HCT116 (cell line): ENCODE data around the gene PARVB. TPM values are rescaled to one million over a fixed set of nuclear protein-coding genes. Genes with fewer than 3 reads are reported as not detected.

Experiments
- ATAC-seq: fragments of 200-7000 bp; cut with Tn5 transposase; 2 replicates; pipeline ENCODE4 v1.9.1; 2020; ENCODE audit warnings: mild to moderate bottlenecking, moderate library complexity
- BruUV-seq: library from RNA; stranded (reverse); fragments of 400-500 nt; replicated peaks from 2 replicates; lab custom pipeline; 2021; lab: Mats Ljungman, UMichigan
- CTCF ChIA-PET: fragments of 300-600 bp; sonication (Branson Sonifier 250); formaldehyde crosslinking; loops from one replicate; lab custom pipeline; 2021; ENCODE audit warnings: antibody characterized with exemption; lab: Charles Lee
- POLR2A ChIA-PET: fragments of 300-600, 350-600 bp; sonication (Branson Sonifier 250); formaldehyde crosslinking; loops from one replicate; lab custom pipeline; 2021; ENCODE audit warnings: antibody characterized with exemption; lab: Charles Lee
- RAD21 ChIA-PET, 2 experiments: fragments of 300-600 bp; sonication (Branson Sonifier 250); formaldehyde crosslinking; loops; one replicate each; lab custom pipeline; 2023; ENCODE audit warnings: low total read pairs in 2 of 2; ENCODE audit not compliant: uncharacterized antibody in 2 of 2, unreplicated experiment in 2 of 2, low non-redundant PET in 1 of 2; lab: Charles Lee
- DNase-seq: peaks from one replicate; pipeline ENCODE4 v3.0.0-alpha.2; 2010; ENCODE audit warnings: low read depth, low spot score
- H2AFZ ChIP-seq: fragments of 200-600 bp; shearing (Covaris generic), sonication (generic); 2 replicates; pipeline ENCODE4 v1.6.1; 2017; ENCODE audit warnings: low read depth, mixed run types, mixed read lengths, antibody characterized with exemption, low read length; ENCODE audit not compliant: poor library complexity, severe bottlenecking
- H3K27ac ChIP-seq: 2 replicates; pipeline ENCODE4 v1.5.1; 2012; ENCODE audit warnings: low read depth, low read length
- H3K27me3 ChIP-seq: fragments of 200-600 bp; sonication (generic); 2 replicates; pipeline ENCODE4 v1.6.1; 2016; ENCODE audit warnings: mixed run types, low read length, mixed read lengths; ENCODE audit not compliant: insufficient read depth
- H3K36me3 ChIP-seq, 2 experiments: fragments of 200-500 bp in 1 of 2; fragments of 200-600 bp in 1 of 2; sonication (Bioruptor generic) in 1 of 2; sonication (generic) in 1 of 2; 2 replicates each; pipeline versions ENCODE4 v1.5.1 to v1.6.1; 2014 to 2016; ENCODE audit warnings: low read length in 2 of 2, inconsistent platforms in 1 of 2, mixed read lengths in 1 of 2, mixed run types in 1 of 2; ENCODE audit not compliant: insufficient read depth in 2 of 2, control insufficient read depth in 1 of 2
- H3K4me1 ChIP-seq, 2 experiments: fragments of 200-600 bp in 1 of 2; sonication (generic) in 1 of 2; 2 replicates each; pipeline versions ENCODE4 v1.5.1 to v1.6.1; 2012 to 2017; ENCODE audit warnings: low read length in 2 of 2, inconsistent platforms in 1 of 2, mild to moderate bottlenecking in 1 of 2, mixed read lengths in 1 of 2, mixed run types in 1 of 2, moderate library complexity in 1 of 2; ENCODE audit not compliant: insufficient read depth in 2 of 2, control insufficient read depth in 1 of 2
- H3K4me2 ChIP-seq: fragments of 200-600 bp; sonication (generic); 2 replicates; pipeline ENCODE4 v1.6.1; 2017; ENCODE audit warnings: mixed run types, low read length, mixed read lengths
- H3K4me3 ChIP-seq, 2 experiments: fragments of 200-600 bp in 1 of 2; sonication (generic) in 1 of 2; replicated peaks in 1 of 2; 2 replicates each; pipeline ENCODE4 v1.5.1; 2011 to 2016; ENCODE audit warnings: low read length in 2 of 2, control low read depth in 1 of 2, low read depth in 1 of 2, mild to moderate bottlenecking in 1 of 2, mixed read lengths in 1 of 2, mixed run types in 1 of 2
- H3K79me2 ChIP-seq: fragments of 200-600 bp; sonication (generic); 2 replicates; pipeline ENCODE4 v1.6.1; 2017; ENCODE audit warnings: mild to moderate bottlenecking, mixed run types, low read length, moderate library complexity, mixed read lengths; ENCODE audit not compliant: insufficient read depth
- H3K9ac ChIP-seq: fragments of 200-600 bp; sonication (generic); 2 replicates; pipeline ENCODE4 v1.6.1; 2016; ENCODE audit warnings: low read length, mixed read lengths
- H3K9me2 ChIP-seq: fragments of 200-600 bp; sonication (generic), shearing (Covaris generic); 2 replicates; pipeline ENCODE4 v1.6.1; 2017; ENCODE audit warnings: mixed run types, mild to moderate bottlenecking, moderate library complexity; ENCODE audit not compliant: insufficient read depth
- H3K9me3 ChIP-seq, 2 experiments: fragments of 200-500 bp in 1 of 2; fragments of 200-600 bp in 1 of 2; sonication (Bioruptor generic) in 1 of 2; sonication (generic) in 1 of 2; 2 replicates each; pipeline ENCODE4 v1.6.1; 2014 to 2017; ENCODE audit warnings: low read length in 2 of 2, mixed read lengths in 2 of 2, inconsistent platforms in 1 of 2, low read depth in 1 of 2, mild to moderate bottlenecking in 1 of 2, mixed run types in 1 of 2, moderate library complexity in 1 of 2; ENCODE audit not compliant: control insufficient read depth in 1 of 2, insufficient read depth in 1 of 2
- H4K20me1 ChIP-seq: fragments of 200-600 bp; sonication (generic), shearing (Covaris generic); 2 replicates; pipeline ENCODE4 v1.6.1; 2017; ENCODE audit warnings: mixed run types, mild to moderate bottlenecking, moderate library complexity; ENCODE audit not compliant: insufficient read depth
- CBX3 ChIP-seq: IDR thresholded peaks from 2 replicates; pipeline ENCODE4 v1.6.1; 2012; ENCODE audit warnings: low read depth
- CEBPB ChIP-seq: IDR thresholded peaks from 2 replicates; pipeline ENCODE4 v1.6.1; 2012; ENCODE audit warnings: low read depth
- EGR1 ChIP-seq: IDR thresholded peaks from 2 replicates; pipeline ENCODE4 v1.6.1; 2012; ENCODE audit warnings: low read depth
- ELF1 ChIP-seq: IDR thresholded peaks from 2 replicates; pipeline ENCODE4 v1.6.1; 2012; ENCODE audit warnings: low read depth, borderline replicate concordance
- EZH2 ChIP-seq: fragments of 200-600 bp; sonication (generic); IDR thresholded peaks from 2 replicates; pipeline ENCODE4 v1.6.1; 2017; ENCODE audit warnings: antibody characterized with exemption, mixed run types
- EZH2phosphoT487 ChIP-seq: fragments of 200-600 bp; IDR thresholded peaks from 2 replicates; pipeline ENCODE4 v1.6.1; 2018; ENCODE audit warnings: antibody characterized with exemption, borderline replicate concordance
- MAX ChIP-seq: IDR thresholded peaks from 2 replicates; pipeline ENCODE4 v1.6.1; 2012
- RAD21 ChIP-seq: IDR thresholded peaks from 2 replicates; pipeline ENCODE4 v1.6.1; 2012; ENCODE audit warnings: low read depth, mild to moderate bottlenecking
- SIN3A ChIP-seq: IDR thresholded peaks from 2 replicates; pipeline ENCODE4 v1.6.1; 2012; ENCODE audit warnings: low read depth
- SP1 ChIP-seq: IDR thresholded peaks from 2 replicates; pipeline ENCODE4 v1.6.1; 2012; ENCODE audit warnings: low read depth
- SRF ChIP-seq: IDR thresholded peaks from 2 replicates; pipeline ENCODE4 v1.6.1; 2012; ENCODE audit warnings: low read depth
- TCF7L2 ChIP-seq: IDR thresholded peaks from 2 replicates; pipeline ENCODE4 v1.7.0; 2011; ENCODE audit warnings: borderline replicate concordance, inconsistent platforms; ENCODE audit not compliant: insufficient read depth, insufficient read length; ENCODE audit errors: extremely low read depth
- YY1 ChIP-seq: IDR thresholded peaks from 2 replicates; pipeline ENCODE4 v1.6.1; 2011; ENCODE audit warnings: low read length, low read depth, moderate library complexity, mild to moderate bottlenecking; ENCODE audit not compliant: insufficient replicate concordance; ENCODE audit errors: extremely low read depth
- ZFX ChIP-seq: fragments of 450-650 bp; IDR thresholded peaks from 2 replicates; pipeline ENCODE4 v1.6.1; 2017
- ZNF274 ChIP-seq: fragments of 200-500 bp; sonication (Bioruptor generic); IDR thresholded peaks from 2 replicates; pipeline ENCODE4 v1.6.1; 2014; ENCODE audit warnings: mild to moderate bottlenecking, low read depth, low read length, inconsistent platforms
- intact Hi-C: fragments of 100-400 bp; cut with micrococcal nuclease; formaldehyde crosslinking; loops from 2 replicates; pipeline ENCODE4 v1.10.0; 2022
- total RNA-seq: library from RNA; stranded (reverse); gene quantifications from one replicate; pipeline ENCODE4 v1.2.1, GENCODE V29; 2021; ENCODE audit not compliant: unreplicated experiment
- TF ChIP-seq, protein P1 (sequence below), 3 experiments: fragments of 200-600 bp in 1 of 3; sonication (generic) in 1 of 3; IDR thresholded peaks in 2 of 3; conservative IDR thresholded peaks in 1 of 3; 2 replicates each; pipeline ENCODE4 v1.5.1; 2012 to 2017; ENCODE audit warnings: low read depth in 2 of 3, low read length in 2 of 3, antibody characterized with exemption in 1 of 3, borderline replicate concordance in 1 of 3, control low read depth in 1 of 3, mild to moderate bottlenecking in 1 of 3, mixed read lengths in 1 of 3, mixed run types in 1 of 3, moderate library complexity in 1 of 3; ENCODE audit not compliant: insufficient read depth in 1 of 3

PARVB gene
- total RNA-seq, 1 experiment from 2014 or later = 21.4 TPM

DNA sequence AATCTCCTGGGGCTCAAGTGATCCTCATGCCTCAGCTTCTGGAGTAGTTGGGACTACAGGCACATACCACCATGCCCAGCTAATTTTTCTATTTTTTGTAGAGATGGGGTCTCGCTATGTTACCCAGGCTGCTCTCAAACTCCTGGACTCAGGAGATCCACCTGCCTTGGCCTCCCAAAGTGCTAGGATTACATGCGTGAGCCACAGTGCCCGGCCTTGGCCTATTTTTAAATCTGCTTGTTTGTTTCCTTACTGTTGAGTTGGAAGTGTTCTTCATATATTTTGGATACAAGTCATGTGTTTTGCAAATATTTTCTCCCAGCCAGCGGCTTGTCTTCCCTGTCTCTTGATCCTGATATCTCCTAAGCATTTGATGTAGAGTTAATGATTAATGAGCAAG is 5.0 kb downstream of the PARVB start (continued):
- TF ChIP-seq, protein P1, sequence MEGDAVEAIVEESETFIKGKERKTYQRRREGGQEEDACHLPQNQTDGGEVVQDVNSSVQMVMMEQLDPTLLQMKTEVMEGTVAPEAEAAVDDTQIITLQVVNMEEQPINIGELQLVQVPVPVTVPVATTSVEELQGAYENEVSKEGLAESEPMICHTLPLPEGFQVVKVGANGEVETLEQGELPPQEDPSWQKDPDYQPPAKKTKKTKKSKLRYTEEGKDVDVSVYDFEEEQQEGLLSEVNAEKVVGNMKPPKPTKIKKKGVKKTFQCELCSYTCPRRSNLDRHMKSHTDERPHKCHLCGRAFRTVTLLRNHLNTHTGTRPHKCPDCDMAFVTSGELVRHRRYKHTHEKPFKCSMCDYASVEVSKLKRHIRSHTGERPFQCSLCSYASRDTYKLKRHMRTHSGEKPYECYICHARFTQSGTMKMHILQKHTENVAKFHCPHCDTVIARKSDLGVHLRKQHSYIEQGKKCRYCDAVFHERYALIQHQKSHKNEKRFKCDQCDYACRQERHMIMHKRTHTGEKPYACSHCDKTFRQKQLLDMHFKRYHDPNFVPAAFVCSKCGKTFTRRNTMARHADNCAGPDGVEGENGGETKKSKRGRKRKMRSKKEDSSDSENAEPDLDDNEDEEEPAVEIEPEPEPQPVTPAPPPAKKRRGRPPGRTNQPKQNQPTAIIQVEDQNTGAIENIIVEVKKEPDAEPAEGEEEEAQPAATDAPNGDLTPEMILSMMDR (IDR thresholded peaks at IDR 0.05 in 2 of 3, conservative IDR thresholded peaks at IDR 0.05 in 1 of 3; ENCODE audit: borderline replicate concordance in 1 of 3, insufficient read depth in 1 of 3, low read depth in 2 of 3, low read length in 2 of 3) = no peak

- Histone ChIP-seq H3K9me2 (no peaks in the 10 kb centered on the region), H3K4me2 (no peak overlapping the region), H3K4me1 (peaks cover 0 to 6% of the 10 kb centered on the region in 2 experiments; a peak in 1 of 4 replicates), H3K36me3 (no peaks in the 10 kb centered on the region), H3K79me2 (peaks cover 13% of the 10 kb centered on the region; the same call in 1 of the 2 replicates), H4K20me1 (no peaks in the 10 kb centered on the region), H3K27ac (no peak overlapping the region), H2AFZ (no peak overlapping the region), H3K27me3 (no peaks in the 10 kb centered on the region), H3K4me3 (no peak overlapping the region), H3K9ac (no peak overlapping the region), H3K9me3 (no peaks in the 10 kb centered on the region)
- intact Hi-C loops = no loop called here
- ATAC-seq (no peak), DNase-seq (no peak)
- ChIA-PET POLR2A (no interaction called here), CTCF (no interaction called here), RAD21 (no interaction called here)
- no TSS peak for BruUV-seq
- TF ChIP-seq CEBPB (no peak), MAX (no peak), RAD21 (no peak), ELF1 (no peak), EGR1 (no peak), ZFX (no peak), EZH2phosphoT487 (no peak), YY1 (no peak), SRF (no peak), EZH2 (no peak), ZNF274 (no peak), TCF7L2 (no peak), CBX3 (no peak), SIN3A (no peak), SP1 (no peak)
Measured at GRCh38 chr22:44030051-44030701, 6.1 kb downstream of the PARVB start.
